8988T (cell line): Measurements from ENCODE around the gene POLR2J.

Experiments used
- DNase-seq: peaks from one replicate; pipeline ENCODE4 v3.0.0; 2011

Gene POLR2J

GRCh38 chr7:102434039-102434486, 44.7 kb downstream of the POLR2J start:
- DNase-seq, result no peak

GRCh38 chr7:102433219-102434038, 45.3 kb downstream of the POLR2J start, which contains the start of gene ORAI2:
Gene ORAI2 (plus strand): TSS chr7:102433575. CDS start chr7:102438957, 5,382 bp downstream.
- peak; percentile 80 for DNase-seq

- no peak for DNase-seq
Measured at GRCh38 chr7:102432442-102433218, 46.1 kb downstream of the POLR2J start.

GRCh38 chr7:102431617-102432298, 47.0 kb downstream of the POLR2J start:
- DNase-seq, result no peak

GRCh38 chr7:102429141-102429899, 49.4 kb downstream of the POLR2J start:
- DNase-seq, result no peak

- DNase-seq, result no peak
Measured at GRCh38 chr7:102427019-102427405, 51.7 kb downstream of the POLR2J start.

GRCh38 chr7:102426268-102427018, 52.3 kb downstream of the POLR2J start:
- no peak for DNase-seq

- no peak for DNase-seq
Measured at GRCh38 chr7:102425639-102426267, 53.0 kb downstream of the POLR2J start.

- DNase-seq, result no peak
Measured at GRCh38 chr7:102424787-102425218, 53.9 kb downstream of the POLR2J start.

- no peak for DNase-seq
Measured at GRCh38 chr7:102424129-102424551, 54.6 kb downstream of the POLR2J start.
